H9 (cell line): ENCODE measurements around the gene VEZF1. TPM values are rescaled to one million over a fixed set of nuclear protein-coding genes. Genes with fewer than 3 reads are reported as not detected.

Experiments used
- DNase-seq: peaks from one replicate; pipeline ENCODE4 v3.0.0-alpha.2; 2017
- H2AFZ ChIP-seq: one replicate; pipeline ENCODE4 v1.6.1; 2013; ENCODE audit warnings: mild to moderate bottlenecking, low read length, control low read depth, moderate library complexity
- H2AK5ac ChIP-seq: 2 replicates; pipeline ENCODE4 v1.6.1; 2013; ENCODE audit warnings: low read length, control low read depth, mixed read lengths; ENCODE audit not compliant: insufficient read length
- H2BK120ac ChIP-seq: one replicate; pipeline ENCODE4 v1.6.1; 2013; ENCODE audit warnings: low read depth, mild to moderate bottlenecking, low read length, control low read depth, inconsistent platforms; ENCODE audit not compliant: poor library complexity, severe bottlenecking
- H2BK12ac ChIP-seq: 2 replicates; pipeline ENCODE4 v1.6.1; 2013; ENCODE audit warnings: low read length, control low read depth, mixed read lengths, low read depth; ENCODE audit not compliant: insufficient read length
- H2BK15ac ChIP-seq: 2 replicates; pipeline ENCODE4 v1.6.1; 2013; ENCODE audit warnings: low read depth, low read length, control low read depth
- H2BK20ac ChIP-seq: one replicate; pipeline ENCODE4 v1.6.1; 2013; ENCODE audit warnings: low read depth, mild to moderate bottlenecking, low read length, control low read depth, inconsistent platforms; ENCODE audit not compliant: poor library complexity, severe bottlenecking
- H2BK5ac ChIP-seq: 2 replicates; pipeline ENCODE4 v1.6.1; 2013; ENCODE audit warnings: low read length, control low read depth, mixed read lengths; ENCODE audit not compliant: insufficient read length
- H3K14ac ChIP-seq: 2 replicates; pipeline ENCODE4 v1.6.1; 2013; ENCODE audit warnings: low read length, control low read depth; ENCODE audit not compliant: insufficient read depth
- H3K18ac ChIP-seq: 2 replicates; pipeline ENCODE4 v1.6.1; 2013; ENCODE audit warnings: low read depth, mild to moderate bottlenecking, mixed read lengths, low read length, control low read depth; ENCODE audit not compliant: insufficient read length
- H3K23ac ChIP-seq: 2 replicates; pipeline ENCODE4 v1.6.1; 2013; ENCODE audit warnings: low read length, control low read depth, mixed read lengths, low read depth; ENCODE audit not compliant: insufficient read length
- H3K23me2 ChIP-seq: 2 replicates; pipeline ENCODE4 v1.6.1; 2013; ENCODE audit warnings: low read depth, mild to moderate bottlenecking, mixed read lengths, low read length, control low read depth; ENCODE audit not compliant: insufficient read length, poor library complexity, severe bottlenecking
- H3K27ac ChIP-seq: 2 replicates; pipeline ENCODE4 v1.5.1; 2013; ENCODE audit warnings: low read length, control low read depth, mixed read lengths, low read depth; ENCODE audit not compliant: insufficient read length
- H3K27me3 ChIP-seq: 2 replicates; pipeline ENCODE4 v1.6.1; 2013; ENCODE audit warnings: low read length, control low read depth, inconsistent platforms; ENCODE audit not compliant: insufficient read depth
- H3K4ac ChIP-seq: 2 replicates; pipeline ENCODE4 v1.6.1; 2013; ENCODE audit warnings: low read depth, mild to moderate bottlenecking, control low read depth, inconsistent platforms, low read length, moderate library complexity
- H3K4me1 ChIP-seq: 2 replicates; pipeline ENCODE4 v1.6.1; 2013; ENCODE audit warnings: low read length, control low read depth, inconsistent platforms; ENCODE audit not compliant: insufficient read depth
- H3K4me2 ChIP-seq: 2 replicates; pipeline ENCODE4 v1.6.1; 2013; ENCODE audit warnings: low read length, control low read depth, mixed read lengths; ENCODE audit not compliant: insufficient read length, insufficient read depth
- H3K56ac ChIP-seq: 2 replicates; pipeline ENCODE4 v1.6.1; 2013; ENCODE audit warnings: low read depth, mild to moderate bottlenecking, mixed read lengths, low read length, control low read depth; ENCODE audit not compliant: insufficient read length
- H3K79me1 ChIP-seq: 2 replicates; pipeline ENCODE4 v1.6.1; 2013; ENCODE audit warnings: low read depth, mild to moderate bottlenecking, moderate library complexity, low read length, control low read depth, inconsistent platforms; ENCODE audit not compliant: insufficient read depth, poor library complexity, severe bottlenecking
- H3K79me2 ChIP-seq: 2 replicates; pipeline ENCODE4 v1.6.1; 2013; ENCODE audit warnings: low read length, control low read depth, inconsistent platforms; ENCODE audit not compliant: insufficient read depth
- H3K9ac ChIP-seq: 2 replicates; pipeline ENCODE4 v1.6.1; 2013; ENCODE audit warnings: low read length, control low read depth, mixed read lengths; ENCODE audit not compliant: insufficient read length; ENCODE audit errors: extremely low read depth
- H3K9me3 ChIP-seq: one replicate; pipeline ENCODE4 v1.6.1; 2013; ENCODE audit warnings: low read depth, low read length, inconsistent platforms; ENCODE audit not compliant: control insufficient read depth
- H3T11ph ChIP-seq: one replicate; pipeline ENCODE4 v1.6.1; 2013; ENCODE audit warnings: mild to moderate bottlenecking, low read length, control low read depth, inconsistent platforms
- H4K20me1 ChIP-seq: one replicate; pipeline ENCODE4 v1.6.1; 2013; ENCODE audit not compliant: control insufficient read depth, insufficient read length, insufficient read depth
- H4K5ac ChIP-seq: 2 replicates; pipeline ENCODE4 v1.6.1; 2013; ENCODE audit warnings: low read depth, mild to moderate bottlenecking, mixed read lengths, low read length, control low read depth; ENCODE audit not compliant: insufficient read length
- H4K8ac ChIP-seq: replicated peaks from 2 replicates; pipeline ENCODE4 v1.6.1; 2013; ENCODE audit warnings: low read length, control low read depth, mixed read lengths, low read depth; ENCODE audit not compliant: insufficient read length
- H4K91ac ChIP-seq: 2 replicates; pipeline ENCODE4 v1.6.1; 2013; ENCODE audit warnings: low read depth, mild to moderate bottlenecking, moderate library complexity, mixed read lengths, low read length, control low read depth; ENCODE audit not compliant: insufficient read length
- H3K27ac Mint-ChIP-seq, 3 experiments: 2 replicates in 2 of 3; 3 replicates in 1 of 3; pipeline ENCODE4 v1.8.0; 2020 to 2021; ENCODE audit warnings: mixed read lengths in 3 of 3, mild to moderate bottlenecking in 1 of 3, moderate library complexity in 1 of 3
- H3K27me3 Mint-ChIP-seq: 2 replicates; pipeline ENCODE4 v1.8.0; 2021; ENCODE audit warnings: low read depth, mild to moderate bottlenecking, moderate library complexity, mixed read lengths
- H3K36me3 Mint-ChIP-seq, 3 experiments: 2 replicates in 2 of 3; 3 replicates in 1 of 3; pipeline ENCODE4 v1.8.0; 2020 to 2021; ENCODE audit warnings: low read depth in 3 of 3, mixed read lengths in 3 of 3; ENCODE audit not compliant: insufficient read depth in 1 of 3
- H3K4me1 Mint-ChIP-seq, 2 experiments: 2 replicates each; pipeline ENCODE4 v1.8.0; 2020; ENCODE audit warnings: mixed read lengths in 2 of 2
- H3K4me3 Mint-ChIP-seq, 2 experiments: 2 replicates in 1 of 2; 3 replicates in 1 of 2; pipeline ENCODE4 v1.8.0; 2020 to 2021; ENCODE audit warnings: mild to moderate bottlenecking in 2 of 2, mixed read lengths in 2 of 2, moderate library complexity in 1 of 2
- H3K9me3 Mint-ChIP-seq, 2 experiments: 2 replicates in 1 of 2; 3 replicates in 1 of 2; pipeline ENCODE4 v1.8.0; 2020; ENCODE audit warnings: mild to moderate bottlenecking in 2 of 2, mixed read lengths in 2 of 2, moderate library complexity in 1 of 2
- CTCF ChIP-seq: fragments of 200-600 bp; sonication (generic); conservative IDR thresholded peaks from 3 replicates; pipeline ENCODE4 v1.8.0; 2021; ENCODE audit warnings: antibody characterized with exemption, mild to moderate bottlenecking
- WGBS: extraction: QIAGEN DNeasy Blood & Tissue Kit; methylation state at CpG from one replicate; pipeline ENCODE4 v1.1.7; 2013; ENCODE audit warnings: missing lambda C conversion rate, low lambda C conversion rate, mixed read lengths; ENCODE audit not compliant: insufficient read length; ENCODE audit errors: extremely low coverage; 5-methylcytosine and 5-hydroxymethylcytosine counted together
- total RNA-seq: library from RNA; stranded (reverse); gene quantifications from 2 replicates; pipeline ENCODE4 v1.2.1, GENCODE V29; 2021

The VEZF1 gene
- total RNA-seq, 1 experiment from 2014 or later: 58.1 TPM

GRCh38 chr17:57984936-57985674 lies 2.9 kb downstream of the VEZF1 start:
- Histone ChIP-seq H4K20me1 (no peaks in the 10 kb centered on the region), H3K27ac (no peak overlapping the region)
- peaks cover 48 to 51% of the 10 kb centered on the region in 2 experiments for H3K4me1 Mint-ChIP-seq

More at GRCh38 chr17:57984936-57985674, 2.9 kb downstream of the VEZF1 start:
- Histone ChIP-seq H3K23ac (no peak overlapping the region), H3K4me2 (no peak overlapping the region), H2BK20ac (no peak overlapping the region), H3K4me1 (no peaks in the 10 kb centered on the region), H2AK5ac (no peak overlapping the region), H3T11ph (no peak overlapping the region), H4K8ac (no peak overlapping the region), H2AFZ (no peak overlapping the region), H2BK12ac (no peak overlapping the region), H3K23me2 (peaks cover 12% of the 10 kb centered on the region), H3K18ac (no peak overlapping the region), H4K91ac (no peak overlapping the region), H3K79me1 (peaks cover 6% of the 10 kb centered on the region), H3K27me3 (no peaks in the 10 kb centered on the region), H3K9ac (no peak overlapping the region), H3K4ac (no peak overlapping the region), H3K56ac (no peak overlapping the region), H3K14ac (no peak overlapping the region), H4K5ac (no peak overlapping the region), H2BK120ac (no peak overlapping the region), H3K9me3 (no peaks in the 10 kb centered on the region), H2BK5ac (no peak overlapping the region), H2BK15ac (no peak overlapping the region), H3K79me2 (peaks cover 19% of the 10 kb centered on the region; the same call in 1 of the 2 replicates)
- Mint-ChIP-seq H3K27ac (no peak overlapping the region), H3K9me3 (no peaks in the 10 kb centered on the region), H3K36me3 (peaks cover 0 to 32% (median 28%) of the 10 kb centered on the region in 3 experiments), H3K27me3 (no peaks in the 10 kb centered on the region), H3K4me3 (no peak overlapping the region; a peak in 2 of 5 replicates)
- DNase-seq: no peak
- no peak for TF ChIP-seq CTCF
- no CpG with 5 or more reads among the region's 4 CpGs for WGBS
